ENCODE measurements around the gene SNUPN.

GRCh38 chr15:75646944-75647364, 21.4 kb upstream of the SNUPN start:
- TF ChIP-seq CTCF (conservative IDR thresholded peaks at IDR 0.05 in 1 of 2, IDR thresholded peaks at IDR 0.05 in 1 of 2; ENCODE audit: extremely low read depth in 1 of 2, insufficient read depth in 1 of 2, low read depth in 1 of 2, low read length in 2 of 2) (no peak), EZH2 (IDR thresholded peaks at IDR 0.05; ENCODE audit: borderline replicate concordance, low read length) (no peak)
